ENCODE results near the gene NTN4.
"Not testable (repeated sequence)": the region's sequence is repeated elsewhere in the genome, so short reads cannot be mapped to it uniquely, and the experiment has no call there.

Gene NTN4

GRCh38 chr12:95623554-95624170 lies 166.9 kb downstream of the NTN4 start:
- peak; percentile 69 for DNase-seq (ENCODE audit: low spot score)

DNA sequence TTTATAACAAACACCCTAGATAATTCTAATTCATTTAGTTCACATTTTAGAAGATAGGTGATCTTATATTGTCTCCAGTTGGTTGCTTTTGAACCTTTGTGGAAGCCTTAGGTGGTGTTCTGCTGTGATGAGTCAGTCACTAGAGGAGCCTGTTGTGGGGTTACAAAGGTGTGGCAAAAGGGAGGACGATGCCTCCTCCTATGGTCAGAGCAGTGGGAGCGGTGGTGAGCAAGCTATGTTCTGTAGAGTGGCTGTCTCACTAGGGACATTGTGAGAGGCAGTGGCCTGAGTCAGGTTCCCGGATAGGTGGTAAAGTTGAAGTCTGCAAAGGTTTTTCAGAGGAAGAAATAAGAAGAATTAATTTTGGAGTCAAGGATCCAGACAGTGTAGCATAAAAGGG lies 167.7 kb downstream of the NTN4 start:
- DNase-seq (ENCODE audit: low spot score), result no peak

DNA sequence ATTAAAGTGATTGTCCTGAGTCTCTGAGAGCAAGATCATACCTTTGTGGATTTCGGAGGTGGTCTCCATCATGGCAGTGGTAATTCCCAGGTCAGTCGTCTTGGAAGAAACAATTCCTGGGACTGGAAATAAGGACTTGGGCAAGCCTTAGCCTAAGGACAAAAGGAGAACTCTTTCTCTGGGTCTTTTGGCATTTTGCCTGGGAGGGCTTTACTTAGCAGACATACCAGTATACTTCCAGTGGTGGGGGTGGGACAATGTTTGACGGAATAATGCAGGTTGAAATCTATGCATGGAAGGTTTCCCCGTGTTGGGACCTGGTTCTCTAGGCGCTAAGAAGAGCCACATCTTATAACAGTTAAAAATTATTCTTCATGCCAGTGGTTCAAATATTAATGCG lies 168.8 kb downstream of the NTN4 start:
- no peak for DNase-seq (ENCODE audit: low spot score)

GRCh38 chr12:95620171-95620570 lies 170.4 kb downstream of the NTN4 start:
- DNase-seq (ENCODE audit: low spot score), result no peak

- DNase-seq (ENCODE audit: low spot score), result not testable (repeated sequence)
These were observed 174.1 kb downstream of the NTN4 start for GRCh38 chr12:95616470-95616869.

DNA sequence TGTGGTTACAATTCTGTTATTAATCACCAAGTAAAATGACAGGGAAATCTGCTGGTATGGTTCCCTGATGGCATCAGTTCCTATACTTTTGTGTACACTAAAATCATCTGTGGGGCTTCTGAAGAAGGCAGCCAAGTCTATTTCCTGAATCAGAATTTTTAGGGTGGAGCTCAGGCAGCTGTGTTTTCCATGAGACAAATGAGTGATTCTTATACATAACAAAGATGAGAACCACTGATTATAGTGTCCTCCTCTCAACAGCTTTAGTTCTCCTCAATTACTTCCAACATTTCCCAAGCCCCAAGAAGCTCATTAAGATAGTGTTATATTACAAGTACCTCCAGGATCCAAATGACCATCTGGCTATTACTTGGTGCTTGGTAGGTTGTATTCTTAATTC lies 174.8 kb downstream of the NTN4 start:
- no peak for DNase-seq (ENCODE audit: low spot score)

- no peak for DNase-seq (ENCODE audit: low spot score)
These were observed 176.1 kb downstream of the NTN4 start for GRCh38 chr12:95614390-95614982.

DNA sequence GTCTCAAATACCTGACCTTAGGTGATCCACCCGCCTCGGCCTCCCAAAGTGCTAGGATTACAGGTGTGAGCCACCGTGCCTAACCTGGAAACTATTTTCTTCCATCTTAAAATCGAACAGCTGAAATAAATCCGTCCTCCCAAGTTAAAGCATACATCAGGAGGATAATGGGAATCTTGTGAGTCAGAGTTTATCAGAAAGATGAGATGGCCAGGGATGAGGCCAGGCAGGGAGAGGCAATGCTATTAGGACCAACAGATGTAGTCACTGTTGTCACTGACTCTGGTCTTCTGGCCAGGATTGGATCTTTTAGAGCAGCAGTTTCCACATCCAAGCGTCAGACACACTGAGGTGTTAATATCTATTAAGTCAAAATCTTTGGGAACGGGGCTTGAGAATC lies 177.5 kb downstream of the NTN4 start:
- no peak for DNase-seq (ENCODE audit: low spot score)

DNA sequence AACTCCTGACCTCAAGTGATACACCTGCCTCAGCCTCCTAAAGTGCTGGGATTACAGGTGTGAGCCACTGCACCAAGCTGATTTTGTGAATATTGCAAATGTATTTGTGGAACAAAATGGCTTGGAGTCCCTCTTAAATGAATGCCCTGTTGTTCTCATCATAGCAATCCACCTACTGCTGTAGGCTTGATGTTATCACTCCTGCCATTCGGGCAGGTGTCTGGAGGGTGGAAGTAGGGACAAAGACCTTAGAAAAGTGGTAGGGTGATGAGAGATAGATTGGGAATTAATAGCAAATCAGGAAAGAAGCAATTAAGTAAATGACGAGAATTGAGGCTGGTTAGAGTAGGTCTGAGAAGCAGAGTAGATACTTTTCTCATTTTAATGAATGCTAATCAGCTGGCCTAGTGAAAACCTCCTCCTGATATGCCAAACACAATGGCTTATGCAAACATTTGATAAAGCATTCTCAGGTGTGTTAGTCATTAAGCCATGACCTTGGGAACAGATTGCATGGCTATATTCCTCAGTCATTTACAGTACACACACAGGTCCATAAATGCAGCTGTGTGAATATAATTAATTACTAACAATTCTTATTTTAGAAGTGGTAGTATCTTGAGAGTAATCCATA lies 178.8 kb downstream of the NTN4 start:
- peak; percentile 76 for DNase-seq (ENCODE audit: low spot score)

DNA sequence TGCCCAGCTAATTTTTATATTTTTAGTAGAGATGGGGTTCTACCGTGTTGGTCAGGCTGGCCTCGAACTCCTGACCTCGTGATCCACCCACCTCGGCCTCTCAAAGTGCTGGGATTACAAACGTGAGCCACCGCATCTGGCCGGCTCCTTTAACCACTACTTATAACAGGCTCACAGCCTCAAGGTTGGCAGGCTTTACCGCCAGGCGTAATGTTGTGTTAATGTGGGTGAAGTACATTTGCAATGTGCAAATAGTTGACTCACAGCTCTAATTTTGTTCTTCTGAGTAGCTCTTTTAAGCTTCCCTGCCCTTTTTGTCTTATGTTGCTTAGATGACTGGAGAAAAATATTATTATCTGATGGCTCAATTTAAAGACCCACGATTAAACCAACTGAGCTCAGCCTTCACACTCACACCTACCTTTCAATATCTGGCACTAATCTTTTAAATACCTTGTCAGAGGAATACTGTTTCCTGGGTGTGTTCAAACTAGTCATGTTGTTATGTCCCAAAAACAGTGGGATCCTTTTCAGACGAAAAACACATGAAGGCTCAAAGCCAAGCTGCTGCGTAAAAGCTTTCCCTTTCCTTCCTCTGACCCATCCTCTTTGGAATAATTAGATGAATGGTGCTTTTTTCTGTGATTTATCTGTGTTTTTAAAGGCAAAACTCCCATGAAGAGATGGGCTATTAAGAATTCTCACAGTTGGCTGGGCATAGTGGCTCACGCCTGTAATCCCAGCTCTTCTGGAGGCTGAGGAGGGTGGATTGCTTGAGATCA lies 182.1 kb downstream of the NTN4 start:
- DNase-seq (ENCODE audit: low spot score), result no peak
